H1 (cell line): Measurements from ENCODE around the gene CLDN34. TPM values are rescaled to one million over a fixed set of nuclear protein-coding genes. Genes with fewer than 3 reads are reported as not detected.

Experiments
- CTCF ChIA-PET: fragments of 300-600 bp; sonication (Branson Sonifier 250); formaldehyde crosslinking; loops from one replicate; lab custom pipeline; 2021; ENCODE audit not compliant: partially characterized antibody; lab: Charles Lee
- POLR2A ChIA-PET: fragments of 300-600 bp; sonication (Branson Sonifier 250); formaldehyde crosslinking; loops from one replicate; lab custom pipeline; 2021; ENCODE audit warnings: inconsistent platforms; ENCODE audit not compliant: partially characterized antibody; lab: Charles Lee
- DNase-seq, 2 experiments: peaks; one replicate each; pipeline versions ENCODE4 v3.0.0 to v3.0.0-alpha.2; 2010 to 2022; ENCODE audit warnings: low spot score in 2 of 2, low read depth in 1 of 2, mixed read lengths in 1 of 2
- FAIRE-seq: peaks from 2 replicates; lab custom pipeline; 2011; peaks lifted over from hg19 to GRCh38; lab: Jason Lieb, UNC
- H2AFZ ChIP-seq: 2 replicates; pipeline ENCODE4 v1.8.1; 2012; ENCODE audit warnings: low read length, inconsistent platforms
- H2AK5ac ChIP-seq: 2 replicates; pipeline ENCODE4 v1.6.1; 2013; ENCODE audit warnings: low read depth, low read length
- H2BK120ac ChIP-seq: replicated peaks from 2 replicates; pipeline ENCODE3; 2013; ENCODE audit warnings: low read depth, low read length, inconsistent platforms
- H2BK12ac ChIP-seq: 2 replicates; pipeline ENCODE4 v1.6.1; 2013; ENCODE audit warnings: low read depth, low read length
- H2BK15ac ChIP-seq: 2 replicates; pipeline ENCODE4 v1.6.1; 2013; ENCODE audit warnings: low read length
- H2BK20ac ChIP-seq: 2 replicates; pipeline ENCODE4 v1.6.1; 2013; ENCODE audit warnings: low read length
- H2BK5ac ChIP-seq: 2 replicates; pipeline ENCODE4 v1.6.1; 2013; ENCODE audit warnings: low read depth, low read length
- H3K14ac ChIP-seq: 2 replicates; pipeline ENCODE4 v1.6.1; 2013; ENCODE audit warnings: inconsistent platforms; ENCODE audit not compliant: insufficient read length
- H3K18ac ChIP-seq: 2 replicates; pipeline ENCODE4 v1.6.1; 2013; ENCODE audit warnings: low read length; ENCODE audit errors: extremely low read depth
- H3K23ac ChIP-seq: 2 replicates; pipeline ENCODE4 v1.6.1; 2013; ENCODE audit warnings: inconsistent platforms; ENCODE audit not compliant: insufficient read length
- H3K23me2 ChIP-seq: 2 replicates; pipeline ENCODE4 v1.6.1; 2013; ENCODE audit warnings: low read depth, low read length
- H3K27ac ChIP-seq: 2 replicates; pipeline ENCODE4 v1.6.1; 2011; ENCODE audit warnings: low read depth, low read length, inconsistent platforms
- H3K27me3 ChIP-seq, 4 experiments: replicated peaks in 1 of 4; 1 replicate in 1 of 4; 2 replicates in 3 of 4; pipeline versions ENCODE4 v1.6.1 to v1.8.1; 2011 to 2013; ENCODE audit warnings: low read length in 3 of 4, mild to moderate bottlenecking in 3 of 4, inconsistent platforms in 2 of 4, mixed read lengths in 2 of 4, moderate library complexity in 1 of 4; ENCODE audit not compliant: control insufficient read depth in 3 of 4, insufficient read depth in 3 of 4; ENCODE audit errors: extremely low read depth in 1 of 4
- H3K36me3 ChIP-seq, 4 experiments: 2 replicates each; pipeline versions ENCODE4 v1.6.1 to v1.8.1; 2011 to 2013; ENCODE audit warnings: mild to moderate bottlenecking in 4 of 4, low read length in 3 of 4, moderate library complexity in 2 of 4, control low read depth in 1 of 4, inconsistent platforms in 1 of 4; ENCODE audit not compliant: insufficient read depth in 4 of 4, control insufficient read depth in 2 of 4
- H3K4ac ChIP-seq: replicated peaks from 2 replicates; pipeline ENCODE3; 2013; ENCODE audit warnings: low read length, low read depth, mixed read lengths, inconsistent platforms; ENCODE audit not compliant: insufficient read length
- H3K4me1 ChIP-seq, 4 experiments: replicated peaks in 1 of 4; 1 replicate in 1 of 4; 2 replicates in 3 of 4; pipeline versions ENCODE4 v1.6.1 to v1.8.1; 2011 to 2013; ENCODE audit warnings: low read length in 3 of 4, inconsistent platforms in 2 of 4, mixed read lengths in 1 of 4; ENCODE audit not compliant: insufficient read depth in 4 of 4, control insufficient read depth in 3 of 4
- H3K4me2 ChIP-seq, 2 experiments: 2 replicates each; pipeline versions ENCODE4 v1.6.1 to v1.8.1; 2011 to 2013; ENCODE audit warnings: low read depth in 2 of 2, low read length in 2 of 2, control low read depth in 1 of 2, inconsistent platforms in 1 of 2, mild to moderate bottlenecking in 1 of 2; ENCODE audit not compliant: insufficient read depth in 1 of 2
- H3K4me3 ChIP-seq, 4 experiments: fragments of 200-600, 300-600 bp in 1 of 4; sonication (generic), shearing (Covaris generic), sonication (Bioruptor Twin) in 1 of 4; 2 replicates each; pipeline versions ENCODE4 v1.5.1 to v1.8.1; 2011 to 2016; ENCODE audit warnings: low read length in 4 of 4, low read depth in 3 of 4, control low read depth in 2 of 4, inconsistent platforms in 2 of 4, mild to moderate bottlenecking in 2 of 4, mixed read lengths in 1 of 4, moderate library complexity in 1 of 4; ENCODE audit not compliant: insufficient read depth in 2 of 4; ENCODE audit errors: extremely low read depth in 1 of 4
- H3K56ac ChIP-seq: replicated peaks from 2 replicates; pipeline ENCODE3; 2013; ENCODE audit warnings: low read depth, mild to moderate bottlenecking, mixed read lengths, low read length, inconsistent platforms; ENCODE audit not compliant: insufficient read length
- H3K79me1 ChIP-seq: 2 replicates; pipeline ENCODE4 v1.6.1; 2013; ENCODE audit warnings: low read depth, low read length, control low read depth
- H3K79me2 ChIP-seq, 2 experiments: 2 replicates each; pipeline versions ENCODE4 v1.6.1 to v1.8.1; 2012 to 2013; ENCODE audit warnings: low read length in 2 of 2, mild to moderate bottlenecking in 2 of 2, inconsistent platforms in 1 of 2; ENCODE audit not compliant: insufficient read depth in 2 of 2, control insufficient read depth in 1 of 2
- H3K9ac ChIP-seq, 4 experiments: replicated peaks in 1 of 4; 1 replicate in 1 of 4; 2 replicates in 3 of 4; pipeline versions ENCODE4 v1.6.1 to v1.8.1; 2011 to 2013; ENCODE audit warnings: low read depth in 3 of 4, low read length in 3 of 4, control low read depth in 2 of 4, mild to moderate bottlenecking in 2 of 4, moderate library complexity in 2 of 4, inconsistent platforms in 1 of 4; ENCODE audit errors: extremely low read depth in 1 of 4
- H3K9me3 ChIP-seq, 2 experiments: 2 replicates each; pipeline versions ENCODE4 v1.6.1 to v1.8.1; 2012 to 2013; ENCODE audit warnings: mild to moderate bottlenecking in 2 of 2, moderate library complexity in 2 of 2, control low read depth in 1 of 2, inconsistent platforms in 1 of 2, low read depth in 1 of 2, low read length in 1 of 2, mixed read lengths in 1 of 2; ENCODE audit not compliant: insufficient read depth in 2 of 2
- H4K20me1 ChIP-seq, 2 experiments: replicated peaks in 1 of 2; 2 replicates each; pipeline versions ENCODE3 to v1.8.1; 2011 to 2013; ENCODE audit warnings: inconsistent platforms in 2 of 2, low read length in 2 of 2, mild to moderate bottlenecking in 1 of 2; ENCODE audit not compliant: insufficient read depth in 2 of 2, control insufficient read depth in 1 of 2
- H4K5ac ChIP-seq: 2 replicates; pipeline ENCODE4 v1.6.1; 2013; ENCODE audit warnings: low read length, low read depth, mixed read lengths, inconsistent platforms; ENCODE audit not compliant: insufficient read length
- H4K8ac ChIP-seq: 2 replicates; pipeline ENCODE4 v1.8.0; 2013; ENCODE audit warnings: mild to moderate bottlenecking, moderate library complexity, low read length, inconsistent platforms; ENCODE audit not compliant: insufficient read depth; ENCODE audit errors: extremely low read depth
- H4K91ac ChIP-seq: replicated peaks from 2 replicates; pipeline ENCODE3; 2013; ENCODE audit warnings: low read length, mixed read lengths, inconsistent platforms; ENCODE audit not compliant: insufficient read length
- CEBPB ChIP-seq: IDR thresholded peaks from 2 replicates; pipeline ENCODE4 v1.6.1; 2012; ENCODE audit warnings: low read depth, low read length
- CHD2 ChIP-seq: IDR thresholded peaks from 2 replicates; pipeline ENCODE4 v1.6.1; 2012; ENCODE audit warnings: low read length, improper control_type of control experiment
- KDM1A ChIP-seq: fragments of 200-600, 300-600 bp; sonication (generic); IDR thresholded peaks from 2 replicates; pipeline ENCODE4 v1.7.1; 2016; ENCODE audit warnings: mild to moderate bottlenecking, low read length, borderline replicate concordance
- KDM4A ChIP-seq: IDR thresholded peaks from one replicate; pipeline ENCODE4 v1.7.1; 2012; ENCODE audit warnings: low read depth, mild to moderate bottlenecking, moderate library complexity, low read length, inconsistent platforms; ENCODE audit not compliant: severe bottlenecking
- NANOG ChIP-seq: IDR thresholded peaks from 2 replicates; pipeline ENCODE4 v1.6.1; 2011; ENCODE audit warnings: low read length, low read depth, mild to moderate bottlenecking, inconsistent platforms; ENCODE audit not compliant: insufficient read depth, poor library complexity, severe bottlenecking
- NRF1 ChIP-seq: IDR thresholded peaks from 2 replicates; pipeline ENCODE4 v1.6.1; 2011; ENCODE audit warnings: mild to moderate bottlenecking, low read depth, low read length, improper control_type of control experiment
- POU5F1 ChIP-seq: IDR thresholded peaks from 2 replicates; pipeline ENCODE4 v1.6.1; 2011; ENCODE audit warnings: low read depth, mild to moderate bottlenecking, low read length, moderate library complexity
- RAD21 ChIP-seq, 2 experiments: IDR thresholded peaks in 1 of 2; conservative IDR thresholded peaks in 1 of 2; 2 replicates each; pipeline ENCODE4 v1.6.1; 2011; ENCODE audit warnings: low read depth in 2 of 2, low read length in 2 of 2, improper control_type of control experiment in 1 of 2, inconsistent platforms in 1 of 2, mild to moderate bottlenecking in 1 of 2, moderate library complexity in 1 of 2
- RBBP5 ChIP-seq: IDR thresholded peaks from 2 replicates; pipeline ENCODE4 v1.7.1; 2012; ENCODE audit warnings: low read depth, mild to moderate bottlenecking, inconsistent platforms, low read length, moderate library complexity, borderline replicate concordance
- SP2 ChIP-seq: IDR thresholded peaks from 2 replicates; pipeline ENCODE4 v1.6.1; 2012; ENCODE audit warnings: mild to moderate bottlenecking, low read length, inconsistent platforms
- SRF ChIP-seq: IDR thresholded peaks from 2 replicates; pipeline ENCODE4 v1.6.1; 2011; ENCODE audit warnings: mild to moderate bottlenecking, low read depth, low read length, moderate library complexity
- TAF7 ChIP-seq: optimal IDR thresholded peaks from 2 replicates; pipeline ENCODE3; 2011; ENCODE audit warnings: low read depth, mild to moderate bottlenecking, inconsistent platforms, low read length, moderate library complexity, borderline replicate concordance
- TBP ChIP-seq: IDR thresholded peaks from 2 replicates; pipeline ENCODE4 v1.6.1; 2011; ENCODE audit warnings: low read depth, low read length, improper control_type of control experiment
- TCF12 ChIP-seq: IDR thresholded peaks from 2 replicates; pipeline ENCODE4 v1.6.1; 2011; ENCODE audit warnings: low read depth, mild to moderate bottlenecking, low read length
- WGBS, 2 experiments: shearing (Covaris generic) in 1 of 2; methylation state at CpG; one replicate each; pipeline versions ENCODE4 v1.1.6 to v1.1.7; 2013 to 2015; ENCODE audit warnings: low lambda C conversion rate in 2 of 2, mixed read lengths in 2 of 2, inconsistent platforms in 1 of 2, low coverage in 1 of 2, missing lambda C conversion rate in 1 of 2; ENCODE audit not compliant: insufficient replicate concordance in 2 of 2, insufficient coverage in 1 of 2, insufficient read length in 1 of 2; ENCODE audit errors: extremely low coverage in 1 of 2, missing lambda C conversion rate in 1 of 2; 5-methylcytosine and 5-hydroxymethylcytosine counted together
- polyA plus RNA-seq, 7 experiments: library from polyadenylated mRNA; depleted of rRNA in 3 of 7; stranded (reverse) in 5 of 7; unstranded in 2 of 7; fragments of >200 nt in 5 of 7; fragments of 200-250 nt in 2 of 7; gene quantifications; 1 replicate in 5 of 7; 2 replicates in 1 of 7; 4 replicates in 1 of 7; pipeline versions ENCODE4 v1.2.1 to v1.2.3, GENCODE V29; 2011 to 2013; ENCODE audit warnings: missing spikeins in 2 of 7, mixed read lengths in 2 of 7
- total RNA-seq: library from RNA; stranded (reverse); fragmentation: NEBNext Ultra II Directional; extraction: Animal tissue kit (Norgen Biotek cat#: 25700); gene quantifications from 2 replicates; pipeline ENCODE4 v1.2.1, GENCODE V29; 2021

Gene CLDN34
- total and polyA plus RNA-seq, 2 of the 8 experiments (the other 6 are each of a cell fraction or from before 2014, with no cell fraction given): 0.26 to 0.50 TPM

GRCh38 chrX:9995855-9996339, 28.7 kb downstream of the CLDN34 start:
- Histone ChIP-seq H2BK20ac (no peak overlapping the region), H2BK12ac (no peak overlapping the region), H2AFZ (no peak overlapping the region), H3K23me2 (no peaks in the 10 kb centered on the region), H3K27me3 (no peaks in the 10 kb centered on the region), H4K20me1 (no peaks in the 10 kb centered on the region), H3K9me3 (peaks cover 0 to 12% of the 10 kb centered on the region in 2 experiments; a peak in 2 of 4 replicates), H3K4me1 (no peaks in the 10 kb centered on the region), H3K4ac (no peak overlapping the region), H3K23ac (no peak overlapping the region), H3K4me3 (no peak overlapping the region), H4K91ac (no peak overlapping the region), H3K4me2 (no peak overlapping the region), H3K27ac (no peak overlapping the region), H3K79me2 (no peaks in the 10 kb centered on the region), H2BK15ac (no peak overlapping the region), H3K56ac (no peak overlapping the region), H2BK5ac (no peak overlapping the region), H3K36me3 (no peaks in the 10 kb centered on the region), H3K14ac (no peak overlapping the region), H2AK5ac (no peak overlapping the region), H4K8ac (no peak overlapping the region), H2BK120ac (no peak overlapping the region), H3K79me1 (no peaks in the 10 kb centered on the region), H3K9ac (no peak overlapping the region), H4K5ac (no peak overlapping the region), H3K18ac (no peak overlapping the region)
- FAIRE-seq: peak; percentile 83
- ChIA-PET CTCF (interaction anchor here (0.8 to 6.7 kb wide), 7 partner anchors 14 to 143 kb away, joined by 3 to 66 read pairs (median 5); no protein-coding TSS in a partner anchor), POLR2A (no interaction called here)
- peak; percentile 47 to 89 for DNase-seq
- WGBS, 2 experiments: 26% methylated on average over 18 of the region's 18 CpGs; no CpG with 5 or more reads in 1 of the 2 experiments
- TF ChIP-seq NRF1: no peak
- TF ChIP-seq NANOG: no peak
- TF ChIP-seq RAD21 (IDR thresholded peaks at IDR 0.05 in 1 of 2, conservative IDR thresholded peaks at IDR 0.05 in 1 of 2; ENCODE audit: low read depth in 2 of 2, low read length in 2 of 2): peak; percentile 90 to 95
- TF ChIP-seq SRF: no peak
- TF ChIP-seq KDM1A: no peak
- TF ChIP-seq RBBP5: no peak
- 0 out of 2 replicates have a peak, but pooled peaks have one; percentile 24 for TF ChIP-seq TCF12
- TF ChIP-seq TBP: no peak
- no peak for TF ChIP-seq CHD2
- TF ChIP-seq TAF7: peak; percentile 92
- TF ChIP-seq CEBPB: no peak
- no peak for TF ChIP-seq KDM4A
- TF ChIP-seq POU5F1: no peak
- TF ChIP-seq SP2: no peak
